Liver (tissue), 3 donors: ENCODE measurements around the gene ORAI3.

Experiments used
- ATF3 ChIP-seq: IDR thresholded peaks from 2 replicates; pipeline ENCODE4 v1.6.1; 2016; ENCODE audit warnings: antibody characterized with exemption
- CTCF ChIP-seq: fragments of 150-350 bp; IDR thresholded peaks from 2 replicates; pipeline ENCODE4 v1.5.1; 2017; ENCODE audit warnings: improper control_type of control experiment, low read depth, low read length; ENCODE audit not compliant: missing input control
- EGR1 ChIP-seq, 2 donors: IDR thresholded peaks; 2 replicates each; pipeline ENCODE4 v1.6.1; 2016 to 2018; ENCODE audit warnings: antibody characterized with exemption in 2 of 2, low read depth in 2 of 2
- GABPA ChIP-seq, 2 donors: IDR thresholded peaks in 1 of 2; conservative IDR thresholded peaks in 1 of 2; 2 replicates each; pipeline ENCODE4 v1.6.1; 2016; ENCODE audit warnings: antibody characterized with exemption in 2 of 2, mild to moderate bottlenecking in 1 of 2, moderate library complexity in 1 of 2
- JUND ChIP-seq, 2 donors: IDR thresholded peaks; 2 replicates each; pipeline ENCODE4 v1.6.1; 2016; ENCODE audit warnings: antibody characterized with exemption in 2 of 2
- MAX ChIP-seq: IDR thresholded peaks from 2 replicates; pipeline ENCODE4 v1.6.1; 2016; ENCODE audit warnings: antibody characterized with exemption
- NR2F2 ChIP-seq: IDR thresholded peaks from 2 replicates; pipeline ENCODE4 v1.6.1; 2016; ENCODE audit warnings: antibody characterized with exemption
- RAD21 ChIP-seq, 2 donors: IDR thresholded peaks; 2 replicates each; pipeline ENCODE4 v1.6.1; 2016; ENCODE audit warnings: antibody characterized with exemption in 2 of 2, mild to moderate bottlenecking in 2 of 2
- REST ChIP-seq: IDR thresholded peaks from 2 replicates; pipeline ENCODE4 v1.6.1; 2016; ENCODE audit warnings: antibody characterized with exemption, mild to moderate bottlenecking
- RXRA ChIP-seq, 2 donors: IDR thresholded peaks; 2 replicates each; pipeline ENCODE4 v1.6.1; 2017 to 2018; ENCODE audit warnings: antibody characterized with exemption in 2 of 2, mild to moderate bottlenecking in 1 of 2
- SP1 ChIP-seq: IDR thresholded peaks from 2 replicates; pipeline ENCODE4 v1.6.1; 2018; ENCODE audit warnings: antibody characterized with exemption, mild to moderate bottlenecking
- TAF1 ChIP-seq: conservative IDR thresholded peaks from 2 replicates; pipeline ENCODE4 v1.6.1; 2016; ENCODE audit warnings: antibody characterized with exemption, mild to moderate bottlenecking
- YY1 ChIP-seq: IDR thresholded peaks from 2 replicates; pipeline ENCODE4 v1.6.1; 2016; ENCODE audit warnings: antibody characterized with exemption, mild to moderate bottlenecking
- donor health status: healthy.
- donor health status: healthy.

GRCh38 chr16:30924076-30924912 is 24.6 kb upstream of the ORAI3 start:
- TF ChIP-seq MAX (no peak), CTCF (no peak), RAD21 (IDR thresholded peaks at IDR 0.05) (no peak), REST (no peak), GABPA (IDR thresholded peaks at IDR 0.05 in 1 of 2, conservative IDR thresholded peaks at IDR 0.05 in 1 of 2) (no peak), TAF1 (no peak), NR2F2 (no peak), ATF3 (no peak), JUND (IDR thresholded peaks at IDR 0.05) (no peak), SP1 (no peak), YY1 (no peak), EGR1 (IDR thresholded peaks at IDR 0.05; ENCODE audit: low read depth in 2 of 2) (no peak), RXRA (IDR thresholded peaks at IDR 0.05) (no peak)
